Loucy (cell line): ENCODE measurements around the gene IQGAP3.

ENCODE experiments used
- H2AFZ ChIP-seq: fragments of 200-600 bp; sonication (generic); 2 replicates; pipeline ENCODE4 v1.6.0; 2016; ENCODE audit warnings: antibody characterized with exemption, mild to moderate bottlenecking, low read length, moderate library complexity
- H3F3A ChIP-seq: fragments of 200-600 bp; 2 replicates; pipeline ENCODE4 v1.6.0; 2016; ENCODE audit warnings: antibody characterized with exemption, low read depth, mild to moderate bottlenecking
- H3K27me3 ChIP-seq: fragments of 200-600 bp; sonication (generic); 2 replicates; pipeline ENCODE4 v1.6.1; 2014; ENCODE audit warnings: low read length, mild to moderate bottlenecking; ENCODE audit not compliant: insufficient read depth, poor library complexity, severe bottlenecking
- H3K36me3 ChIP-seq: fragments of 200-600 bp; sonication (generic); 2 replicates; pipeline ENCODE4 v1.6.1; 2016; ENCODE audit warnings: low read length; ENCODE audit not compliant: insufficient read depth
- H3K4me1 ChIP-seq: fragments of 200-600 bp; sonication (generic); 2 replicates; pipeline ENCODE4 v1.5.1; 2014; ENCODE audit warnings: low read length, mild to moderate bottlenecking; ENCODE audit not compliant: insufficient read depth, poor library complexity, severe bottlenecking
- H3K4me2 ChIP-seq: fragments of 200-600 bp; sonication (generic); 2 replicates; pipeline ENCODE4 v1.6.0; 2014; ENCODE audit warnings: antibody characterized with exemption, low read length, low read depth, mild to moderate bottlenecking; ENCODE audit not compliant: poor library complexity, severe bottlenecking
- H3K4me3 ChIP-seq: fragments of 200-600 bp; sonication (generic); 2 replicates; pipeline ENCODE4 v1.5.1; 2014; ENCODE audit warnings: low read length, mild to moderate bottlenecking, mixed read lengths; ENCODE audit not compliant: poor library complexity, severe bottlenecking
- H3K79me2 ChIP-seq: fragments of 200-600 bp; sonication (generic); 2 replicates; pipeline ENCODE4 v1.6.1; 2014; ENCODE audit warnings: low read length; ENCODE audit not compliant: insufficient read depth
- H3K9ac ChIP-seq: fragments of 200-600 bp; sonication (generic); 2 replicates; pipeline ENCODE4 v1.6.0; 2014; ENCODE audit warnings: mild to moderate bottlenecking, low read depth, low read length, moderate library complexity; ENCODE audit not compliant: poor library complexity, severe bottlenecking
- H3K9me2 ChIP-seq: fragments of 200-600 bp; sonication (generic); replicated peaks from 2 replicates; pipeline ENCODE4 v1.6.1; 2016; ENCODE audit warnings: low read depth, low read length, mixed read lengths
- H3K9me3 ChIP-seq: fragments of 200-600 bp; sonication (generic); 2 replicates; pipeline ENCODE4 v1.6.1; 2014; ENCODE audit warnings: mild to moderate bottlenecking, antibody characterized with exemption, low read length, low read depth; ENCODE audit not compliant: insufficient read depth
- H4K20me1 ChIP-seq: fragments of 200-600 bp; sonication (generic); 2 replicates; pipeline ENCODE4 v1.6.0; 2014; ENCODE audit warnings: antibody characterized with exemption, low read length, mild to moderate bottlenecking; ENCODE audit not compliant: insufficient read depth, poor library complexity, severe bottlenecking
- EZH2phosphoT487 ChIP-seq: fragments of 200-600 bp; IDR thresholded peaks from 2 replicates; pipeline ENCODE4 v1.6.1; 2018; ENCODE audit warnings: antibody characterized with exemption, mild to moderate bottlenecking, moderate library complexity, borderline replicate concordance
- TF ChIP-seq, protein P1 (sequence below): fragments of 200-600 bp; sonication (generic); conservative IDR thresholded peaks from 2 replicates; pipeline ENCODE4 v1.5.1; 2014; ENCODE audit warnings: mild to moderate bottlenecking, antibody characterized with exemption, low read length

Gene IQGAP3

DNA sequence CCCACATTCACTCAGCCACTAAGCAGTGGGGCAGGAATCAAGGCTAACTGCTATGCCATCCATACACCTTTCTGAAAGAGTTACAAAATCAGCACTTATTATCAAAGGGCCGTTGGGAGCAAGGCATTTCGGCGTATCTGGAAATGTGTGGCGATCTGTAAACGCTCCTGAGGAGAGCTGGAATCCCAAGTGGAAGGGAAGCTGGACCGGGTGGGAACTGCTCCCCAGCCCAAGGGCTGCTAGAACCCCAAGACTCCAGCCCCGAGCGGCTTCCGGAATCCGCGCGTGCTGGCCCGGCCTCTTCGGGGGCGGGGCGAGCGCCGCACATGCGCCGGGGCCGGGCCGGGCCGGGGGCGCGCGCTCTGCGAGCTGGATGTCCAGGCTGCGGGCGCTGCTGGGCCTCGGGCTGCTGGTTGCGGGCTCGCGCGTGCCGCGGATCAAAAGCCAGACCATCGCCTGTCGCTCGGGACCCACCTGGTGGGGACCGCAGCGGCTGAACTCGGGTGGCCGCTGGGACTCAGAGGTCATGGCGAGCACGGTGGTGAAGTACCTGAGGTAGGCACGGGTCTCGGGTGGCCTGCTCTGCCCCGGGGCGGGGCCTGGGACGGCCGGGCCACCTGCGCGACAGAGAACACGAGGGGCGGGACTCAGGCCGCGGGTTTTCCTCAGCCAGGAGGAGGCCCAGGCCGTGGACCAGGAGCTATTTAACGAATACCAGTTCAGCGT, 19.2 kb upstream of the IQGAP3 start, which contains the start of gene NAXE:
Gene NAXE, plus strand, starts transcription at position 345 of the 726 bp plus-strand sequence. Its CDS starts 29 bp downstream, at position 374.
- Histone ChIP-seq H2AFZ (peak within 1 kb of the TSS; percentile 89), H3K4me2 (peak within 1 kb of the TSS; percentile 90), H3K27me3 (no peaks in the 10 kb centered on the region), H3K9ac (peak within 1 kb of the TSS; percentile 82), H3K9me3 (no peaks in the 10 kb centered on the region), H3K36me3 (peaks cover 6% of the 10 kb centered on the region; the same call in 1 of the 2 replicates), H3F3A (no peaks in the 10 kb centered on the region), H3K9me2 (no peaks in the 10 kb centered on the region), H4K20me1 (no peaks in the 10 kb centered on the region), H3K4me1 (peaks cover 14% of the 10 kb centered on the region), H3K79me2 (peaks cover 14% of the 10 kb centered on the region), H3K4me3 (peak within 1 kb of the TSS; percentile 91)
- TF ChIP-seq, protein P1, sequence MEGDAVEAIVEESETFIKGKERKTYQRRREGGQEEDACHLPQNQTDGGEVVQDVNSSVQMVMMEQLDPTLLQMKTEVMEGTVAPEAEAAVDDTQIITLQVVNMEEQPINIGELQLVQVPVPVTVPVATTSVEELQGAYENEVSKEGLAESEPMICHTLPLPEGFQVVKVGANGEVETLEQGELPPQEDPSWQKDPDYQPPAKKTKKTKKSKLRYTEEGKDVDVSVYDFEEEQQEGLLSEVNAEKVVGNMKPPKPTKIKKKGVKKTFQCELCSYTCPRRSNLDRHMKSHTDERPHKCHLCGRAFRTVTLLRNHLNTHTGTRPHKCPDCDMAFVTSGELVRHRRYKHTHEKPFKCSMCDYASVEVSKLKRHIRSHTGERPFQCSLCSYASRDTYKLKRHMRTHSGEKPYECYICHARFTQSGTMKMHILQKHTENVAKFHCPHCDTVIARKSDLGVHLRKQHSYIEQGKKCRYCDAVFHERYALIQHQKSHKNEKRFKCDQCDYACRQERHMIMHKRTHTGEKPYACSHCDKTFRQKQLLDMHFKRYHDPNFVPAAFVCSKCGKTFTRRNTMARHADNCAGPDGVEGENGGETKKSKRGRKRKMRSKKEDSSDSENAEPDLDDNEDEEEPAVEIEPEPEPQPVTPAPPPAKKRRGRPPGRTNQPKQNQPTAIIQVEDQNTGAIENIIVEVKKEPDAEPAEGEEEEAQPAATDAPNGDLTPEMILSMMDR = no peak
- TF ChIP-seq EZH2phosphoT487 = no peak

DNA sequence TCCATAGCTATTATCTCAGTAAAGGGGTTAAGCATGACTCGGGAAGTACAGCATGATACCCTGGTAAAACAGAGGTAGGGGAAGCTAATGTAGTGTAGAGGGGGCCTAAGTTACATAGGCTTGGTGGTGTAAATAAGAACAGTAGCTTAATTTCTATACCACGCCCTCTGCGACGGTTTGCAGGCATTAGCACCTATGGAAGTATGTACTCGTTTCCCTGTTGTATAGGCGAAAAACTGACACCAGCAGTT, 18.7 kb upstream of the IQGAP3 start:
- Histone ChIP-seq H3F3A (no peaks in the 10 kb centered on the region), H3K4me2 (peak overlapping the region; percentile 88), H4K20me1 (no peaks in the 10 kb centered on the region), H3K9me3 (no peaks in the 10 kb centered on the region), H3K4me1 (peaks cover 14% of the 10 kb centered on the region), H3K27me3 (no peaks in the 10 kb centered on the region), H3K9me2 (no peaks in the 10 kb centered on the region), H3K36me3 (peaks cover under 1% of the 10 kb centered on the region; the same call in 1 of the 2 replicates), H3K9ac (peak overlapping the region; percentile 82), H2AFZ (peak overlapping the region; percentile 89), H3K4me3 (peak overlapping the region; percentile 91), H3K79me2 (peaks cover 14% of the 10 kb centered on the region)
- TF ChIP-seq, protein P1 = no peak
- no peak for TF ChIP-seq EZH2phosphoT487

DNA sequence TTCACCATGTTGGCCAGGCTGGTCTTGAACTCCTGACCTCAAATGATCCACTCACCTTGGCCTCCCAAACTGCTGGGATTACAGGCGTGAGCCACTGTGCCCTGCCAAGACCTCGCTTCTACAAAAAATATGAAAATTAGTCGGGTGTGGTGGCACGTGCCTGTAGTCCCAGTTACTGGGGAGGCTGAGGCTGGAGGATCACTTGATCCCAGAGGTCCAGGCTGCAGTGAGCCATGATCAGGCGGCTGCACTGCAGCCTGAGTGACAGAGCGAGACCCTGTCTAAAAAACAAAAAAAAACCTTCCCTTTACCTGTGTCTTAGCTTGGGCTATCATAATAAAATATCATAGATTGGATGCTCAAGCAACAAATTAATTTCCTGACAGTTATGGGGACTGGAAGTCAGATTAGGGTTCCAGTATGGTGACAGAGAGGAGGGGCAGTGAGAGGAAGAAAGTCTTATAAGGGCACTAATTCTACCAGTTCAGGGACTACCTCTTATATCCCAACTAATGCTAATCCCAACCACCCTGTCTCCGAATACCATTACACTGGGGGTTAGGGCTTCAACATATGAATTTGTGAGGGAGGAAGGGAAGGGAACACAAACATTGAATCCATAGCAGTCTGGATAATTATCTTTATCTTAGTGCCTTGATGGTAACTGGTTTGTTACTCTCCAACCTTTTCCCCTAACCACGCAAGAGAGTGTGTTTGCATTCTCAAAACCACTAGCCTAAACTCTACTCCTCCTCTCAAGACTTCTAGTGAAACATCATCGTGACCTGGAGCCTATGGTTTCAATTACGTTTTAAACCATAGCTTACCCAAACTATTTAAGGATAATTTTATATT, 18.2 kb upstream of the IQGAP3 start:
- Histone ChIP-seq H3F3A (no peaks in the 10 kb centered on the region), H3K9ac (peak overlapping the region; percentile 82), H2AFZ (no peak overlapping the region), H3K4me3 (peak overlapping the region; percentile 91), H3K4me2 (peak overlapping the region; percentile 88), H3K9me3 (no peaks in the 10 kb centered on the region), H3K27me3 (no peaks in the 10 kb centered on the region), H3K79me2 (peaks cover 14% of the 10 kb centered on the region), H3K36me3 (no peaks in the 10 kb centered on the region), H3K4me1 (peaks cover 14% of the 10 kb centered on the region), H4K20me1 (no peaks in the 10 kb centered on the region), H3K9me2 (no peaks in the 10 kb centered on the region)
- TF ChIP-seq, protein P1 = no peak
- TF ChIP-seq EZH2phosphoT487 = no peak
